OCI-M1 (cell line): Measurements from ENCODE around the gene DALRD3.

Source experiments
- DNase-seq: peaks from one replicate; lab custom pipeline; 2025; lab: John Stamatoyannopoulos, UW

DALRD3 gene

GRCh38 chr3:49017971-49018706 is at the start of gene DALRD3:
TSS of gene DALRD3 (minus strand) at chr3:49018580. CDS start at chr3:49018564, 16 bp downstream.
- peak; percentile 71 for DNase-seq

- DNase-seq: no peak
Observed at GRCh38 chr3:49058011-49058410, 39.6 kb upstream of the DALRD3 start.

DNA sequence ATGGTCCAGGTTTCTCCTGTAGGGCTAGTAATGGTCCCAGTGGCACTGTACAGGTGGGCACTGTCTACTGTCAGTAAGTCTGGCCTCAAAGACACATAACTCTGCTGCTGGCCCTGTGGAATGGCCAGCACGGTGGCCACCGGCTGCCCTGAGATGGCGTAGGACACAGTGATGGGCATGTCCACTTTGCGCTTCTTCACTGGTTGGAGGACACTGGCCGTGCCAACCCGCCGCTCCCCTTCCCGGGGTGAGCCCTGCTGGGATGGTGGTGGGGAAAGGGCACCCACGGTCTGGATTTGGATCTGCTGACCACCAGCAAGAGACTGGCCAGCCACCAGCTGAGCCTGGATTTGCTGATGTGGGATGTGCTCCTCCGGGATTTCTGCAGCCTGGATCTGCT is 38.9 kb upstream of the DALRD3 start:
- no peak for DNase-seq

GRCh38 chr3:49054344-49054862 is 36.0 kb upstream of the DALRD3 start:
- no peak for DNase-seq

DNA sequence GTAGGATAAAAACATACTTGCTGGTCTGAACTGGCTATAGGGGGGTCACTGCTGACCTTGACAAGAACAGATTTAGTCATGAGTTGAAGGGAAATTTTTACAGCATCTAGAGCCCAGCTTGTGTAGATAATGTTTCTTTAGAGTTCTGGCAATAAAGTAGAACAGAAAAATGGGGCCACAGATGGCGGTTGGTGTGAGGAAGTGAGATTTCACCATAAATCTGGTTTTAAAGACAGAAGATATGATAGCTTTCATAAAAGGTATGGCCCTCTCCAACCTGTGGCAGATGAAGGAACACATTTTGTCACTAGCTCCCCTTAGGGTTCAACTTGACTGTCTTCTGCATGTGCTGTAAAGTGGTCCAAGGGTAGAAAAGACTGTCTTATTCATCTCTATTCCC is 35.2 kb upstream of the DALRD3 start:
- DNase-seq: no peak

- DNase-seq: no peak
Observed at GRCh38 chr3:49035281-49035680, 16.9 kb upstream of the DALRD3 start.

DNA sequence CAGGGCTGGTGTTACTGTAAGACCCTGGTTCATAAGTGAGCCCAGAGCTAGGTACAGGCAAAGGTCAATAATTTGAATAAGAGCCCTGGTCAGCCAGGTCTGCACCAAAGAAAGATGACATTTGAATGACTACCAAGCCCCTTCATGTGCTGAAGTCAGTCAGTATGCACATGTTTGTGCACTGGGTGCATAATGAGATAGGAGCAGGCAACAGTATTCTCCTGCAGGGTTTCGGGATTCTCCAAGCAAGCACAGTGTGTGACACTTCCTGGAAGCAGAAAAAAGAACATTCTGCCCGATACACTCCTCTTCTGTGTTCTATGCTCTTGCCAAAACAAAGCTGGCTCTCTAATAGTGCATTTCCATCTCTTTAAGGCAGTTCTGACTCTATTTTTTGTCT is 16.3 kb upstream of the DALRD3 start:
- no peak for DNase-seq

- DNase-seq: no peak
Observed at GRCh38 chr3:49032646-49033304, 14.4 kb upstream of the DALRD3 start.

DNA sequence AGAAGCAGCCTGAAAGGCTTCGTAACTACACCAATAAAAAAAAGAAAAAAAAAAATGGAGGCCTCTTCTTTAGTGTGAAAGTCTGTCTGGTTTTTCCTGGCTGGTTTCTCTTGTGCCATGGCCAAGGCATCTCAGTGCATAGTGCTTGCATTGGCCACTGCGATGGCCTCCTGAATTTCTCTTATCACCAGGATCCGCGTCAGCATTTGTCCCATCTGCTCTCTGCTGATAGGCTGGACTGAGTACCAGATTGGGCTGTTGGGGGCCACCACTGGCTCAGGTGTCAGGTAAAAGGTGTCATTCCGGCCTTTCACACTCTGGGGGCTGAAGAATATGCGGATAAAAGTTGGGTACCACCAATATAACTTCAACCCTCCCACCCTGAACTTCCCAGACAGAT is 11.9 kb upstream of the DALRD3 start:
- no peak for DNase-seq

GRCh38 chr3:49029563-49029884 is 11.1 kb upstream of the DALRD3 start:
- DNase-seq: no peak

DNA sequence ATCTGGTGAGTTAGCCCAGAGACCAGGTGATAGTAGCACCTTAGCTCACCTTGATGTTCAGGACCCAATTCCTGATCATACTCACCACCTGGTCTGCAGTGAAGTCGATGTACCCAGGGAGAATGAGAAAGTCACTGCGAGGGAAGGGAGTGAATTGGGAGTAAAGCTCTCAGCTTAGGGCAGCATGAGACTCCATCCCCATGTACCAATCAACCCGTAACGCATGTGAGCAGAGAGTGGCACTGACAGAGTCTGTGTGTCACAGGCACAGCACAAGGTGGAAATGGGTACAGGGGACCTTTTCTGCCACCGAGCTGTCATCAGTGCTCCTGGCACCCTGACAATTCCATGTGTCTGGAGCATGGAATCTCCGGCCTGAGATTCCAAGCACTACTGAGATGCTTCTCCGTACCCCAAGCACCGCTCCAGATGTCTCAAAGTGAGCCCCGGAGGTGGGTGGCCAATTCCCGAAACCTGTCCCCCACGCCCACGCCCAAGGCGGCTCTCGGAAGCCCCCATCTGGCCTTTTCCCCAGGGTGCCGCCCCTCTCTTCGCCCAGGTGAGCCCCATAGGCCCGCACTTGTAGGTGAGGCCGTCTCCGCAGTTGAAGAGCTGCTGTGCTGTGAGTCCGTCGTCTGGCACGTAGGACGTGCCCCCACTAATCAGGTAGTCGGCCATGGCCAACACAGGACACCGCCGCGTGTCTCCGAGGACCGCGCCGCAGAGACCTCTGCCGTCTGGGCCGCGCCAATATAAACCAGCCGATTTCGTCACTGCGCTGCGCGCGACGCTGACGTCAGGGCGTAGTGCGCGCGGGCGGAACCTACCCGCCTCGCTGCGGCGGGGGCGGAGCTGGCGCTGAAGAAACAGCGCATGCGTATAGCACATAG is 10.5 kb upstream of the DALRD3 start, which contains the start of gene IMPDH2:
IMPDH2 (minus strand) TSS at position 726 of the 890 bp plus-strand sequence; CDS start at position 678, 48 bp downstream.
- peak; percentile 94 for DNase-seq

- DNase-seq: no peak
Observed at GRCh38 chr3:49028298-49028672, 9.9 kb upstream of the DALRD3 start.

DNA sequence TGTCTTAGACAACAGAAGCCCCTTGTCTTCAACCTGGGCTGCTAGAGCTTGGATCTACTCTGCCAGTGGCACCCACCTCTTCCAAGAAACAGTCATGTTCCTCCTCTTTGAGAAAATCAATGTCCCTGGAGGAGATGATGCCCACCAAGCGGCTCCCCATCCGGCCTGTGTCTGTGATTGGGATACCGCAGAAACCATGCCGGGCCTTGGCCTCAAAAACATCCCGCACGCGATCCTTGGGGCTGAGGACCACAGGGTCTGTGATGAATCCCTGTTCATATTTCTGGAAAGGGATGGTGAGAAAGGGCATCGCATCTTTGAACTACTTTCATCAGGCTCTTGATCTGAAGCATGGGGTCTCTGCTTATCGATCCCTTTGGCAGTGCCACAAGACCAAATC is 9.3 kb upstream of the DALRD3 start:
- no peak for DNase-seq

GRCh38 chr3:49026536-49026935 is 8.2 kb upstream of the DALRD3 start:
- no peak for DNase-seq

DNA sequence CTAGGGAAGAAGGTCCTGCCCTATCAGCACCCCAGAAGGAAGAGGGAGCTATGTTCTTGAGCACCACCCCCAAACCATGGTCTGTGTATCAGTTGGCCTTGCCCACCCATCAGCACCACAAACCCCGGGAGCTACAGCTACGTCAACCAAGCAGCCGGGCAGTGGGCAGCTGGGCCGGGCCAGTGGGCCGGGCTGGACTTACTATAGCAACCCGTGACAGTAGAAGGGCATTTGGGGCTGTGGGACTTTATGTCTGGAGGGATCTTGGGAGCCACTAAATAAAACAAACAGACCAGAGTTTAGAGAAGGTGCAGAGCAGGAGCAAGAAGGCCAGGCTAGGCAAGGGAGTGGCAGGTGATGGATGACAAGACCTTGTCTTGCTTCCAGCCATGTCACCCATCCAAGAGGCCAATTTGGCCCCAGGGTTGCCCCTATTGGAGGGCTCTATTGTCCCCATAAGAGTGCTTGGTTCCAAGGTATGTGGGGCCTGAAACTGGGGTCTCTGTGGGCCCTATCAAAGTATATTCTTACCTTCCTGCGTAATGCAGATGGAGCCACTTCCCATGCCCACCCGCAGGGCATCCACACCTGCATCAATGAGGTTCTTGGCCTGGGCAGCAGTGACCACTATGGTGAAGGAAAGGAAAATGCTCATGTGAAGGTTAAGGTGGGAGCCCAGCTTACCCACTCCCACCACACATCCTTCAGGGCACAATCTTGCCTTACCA is 7.6 kb upstream of the DALRD3 start:
- no peak for DNase-seq

DNA sequence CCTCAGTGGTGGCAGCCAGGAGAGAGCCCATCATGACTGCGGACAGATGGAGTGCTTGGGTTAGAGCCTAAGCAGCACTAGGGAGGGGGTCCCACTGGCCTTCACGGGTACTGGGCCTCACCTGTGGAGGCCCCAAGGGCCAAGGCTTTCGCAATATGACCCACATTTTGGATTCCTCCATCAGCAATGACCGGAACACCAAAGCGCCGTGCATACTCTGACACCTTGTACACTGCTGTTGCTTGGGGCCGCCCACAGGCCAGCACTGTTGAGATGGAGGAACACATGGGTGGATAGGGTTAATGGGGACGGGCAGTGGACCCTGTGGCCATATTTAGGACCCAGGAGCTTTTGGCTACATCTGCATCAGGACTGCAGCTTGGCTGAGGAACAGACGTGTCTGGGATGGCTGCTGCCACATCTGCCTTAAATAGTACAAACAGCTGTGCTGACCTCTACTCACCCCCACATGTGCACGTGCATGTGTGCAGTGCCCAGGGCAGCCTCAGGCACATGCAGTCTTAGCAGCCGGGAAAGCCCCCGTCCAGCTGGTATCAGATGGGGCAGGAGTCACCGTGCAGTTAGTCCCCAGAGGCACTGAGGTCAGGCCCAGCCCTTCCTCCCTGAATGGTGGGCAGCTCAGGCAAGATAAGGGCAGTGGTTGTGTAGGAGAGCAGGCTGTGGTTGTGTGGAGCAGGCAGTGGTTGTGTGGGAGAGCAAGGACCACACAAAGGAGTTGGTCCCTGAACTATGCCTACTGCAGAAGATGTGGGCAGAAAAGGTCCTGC is 6.8 kb upstream of the DALRD3 start:
- DNase-seq: peak; percentile 92

DNA sequence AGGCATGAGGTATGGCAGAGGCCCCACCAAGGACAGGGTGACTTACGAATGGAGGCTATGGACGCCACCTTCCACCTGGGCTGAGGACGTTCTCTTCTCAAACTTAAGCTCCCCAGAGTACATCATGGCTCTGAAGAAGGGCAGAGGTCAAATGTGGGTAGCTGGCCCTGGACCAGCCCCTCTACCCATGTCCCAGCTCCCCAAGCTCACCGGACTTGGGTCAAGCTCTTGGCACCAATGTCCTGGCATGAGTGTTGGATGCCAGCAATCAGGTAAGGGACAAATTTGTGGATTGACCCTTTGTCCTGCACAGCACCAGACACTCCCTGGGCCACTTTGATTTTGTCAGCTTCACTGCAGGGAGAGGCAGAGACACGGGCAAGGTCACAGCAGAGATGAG is 6.1 kb upstream of the DALRD3 start:
- DNase-seq: no peak

- DNase-seq: no peak
Observed at GRCh38 chr3:49023775-49024174, 5.4 kb upstream of the DALRD3 start.

GRCh38 chr3:49022688-49023171 is 4.3 kb upstream of the DALRD3 start:
- DNase-seq: no peak

DNA sequence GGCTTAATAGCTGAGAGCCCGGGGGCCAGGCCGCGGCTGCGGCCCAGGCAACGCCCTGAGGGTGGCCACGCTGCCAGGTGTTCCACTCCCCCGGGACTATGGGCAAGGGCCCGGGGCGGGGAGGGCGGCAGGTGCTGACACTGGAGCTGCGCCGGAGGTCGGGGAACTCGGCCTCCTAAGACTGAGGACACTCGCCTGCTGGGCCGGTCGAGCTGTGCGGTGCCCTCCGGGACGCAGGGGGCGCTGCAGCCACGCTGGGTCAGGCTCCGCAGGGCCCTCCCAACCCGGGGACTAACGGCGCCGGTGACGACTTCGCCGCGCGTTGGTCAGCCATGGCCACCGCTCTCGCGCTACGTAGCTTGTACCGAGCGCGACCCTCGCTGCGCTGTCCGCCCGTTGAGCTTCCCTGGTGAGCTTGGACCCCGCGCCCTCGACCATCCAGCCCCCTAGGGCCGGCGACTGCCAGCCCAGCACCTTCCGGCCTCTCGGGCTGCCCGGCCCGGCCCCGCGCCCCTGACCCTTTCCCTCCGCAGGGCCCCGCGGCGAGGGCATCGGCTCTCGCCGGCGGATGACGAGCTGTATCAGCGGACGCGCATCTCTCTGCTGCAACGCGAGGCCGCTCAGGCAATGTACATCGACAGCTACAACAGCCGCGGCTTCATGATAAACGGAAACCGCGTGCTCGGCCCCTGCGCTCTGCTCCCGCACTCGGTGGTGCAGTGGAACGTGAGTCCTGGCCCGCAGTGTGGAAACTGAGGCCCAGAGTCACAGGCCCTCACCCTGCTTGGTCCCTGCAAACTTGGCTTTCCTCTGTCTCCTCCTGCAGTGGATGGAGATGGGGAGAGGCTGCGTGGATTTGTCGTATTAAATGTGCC is 3.7 kb upstream of the DALRD3 start, which contains the start of gene NDUFAF3:
NDUFAF3 (plus strand) TSS at position 309 of the 875 bp plus-strand sequence; CDS start at position 333, 24 bp downstream.
- DNase-seq: peak; percentile 90
